Spleen (tissue), 7 donors: ENCODE measurements around the gene MAPK11.

Experiments
- POLR2A ChIP-seq, 3 donors: fragments of 450-650 bp; IDR thresholded peaks; one replicate each; pipeline ENCODE4 v1.5.1; 2017; ENCODE audit warnings: antibody characterized with exemption in 3 of 3, mild to moderate bottlenecking in 1 of 3
- POLR2AphosphoS5 ChIP-seq, 3 donors: sonication (generic); formaldehyde crosslinking; IDR thresholded peaks; one replicate each; pipeline ENCODE4 v1.5.1; 2017; ENCODE audit warnings: antibody characterized with exemption in 3 of 3
- TF ChIP-seq, protein P1 (sequence below), 11 experiments: fragments of 200-600 bp in 7 of 11; fragments of 450-650 bp in 4 of 11; sonication (generic) in 4 of 11; IDR thresholded peaks in 8 of 11; conservative IDR thresholded peaks in 3 of 11; 1 replicate in 7 of 11; 2 replicates in 4 of 11; pipeline versions ENCODE4 v1.4.0 to v1.8.0; 2016 to 2021; ENCODE audit warnings: antibody characterized with exemption in 11 of 11, inconsistent platforms in 4 of 11, mild to moderate bottlenecking in 1 of 11
- donor health status: DM: no; HTN: no; CAD: no; lungs with moderate emphysema.
- donor health status: DM: no; HTN: no; CAD: no.
- donor health status: DM: no; HTN: no; CAD: no.

DNA sequence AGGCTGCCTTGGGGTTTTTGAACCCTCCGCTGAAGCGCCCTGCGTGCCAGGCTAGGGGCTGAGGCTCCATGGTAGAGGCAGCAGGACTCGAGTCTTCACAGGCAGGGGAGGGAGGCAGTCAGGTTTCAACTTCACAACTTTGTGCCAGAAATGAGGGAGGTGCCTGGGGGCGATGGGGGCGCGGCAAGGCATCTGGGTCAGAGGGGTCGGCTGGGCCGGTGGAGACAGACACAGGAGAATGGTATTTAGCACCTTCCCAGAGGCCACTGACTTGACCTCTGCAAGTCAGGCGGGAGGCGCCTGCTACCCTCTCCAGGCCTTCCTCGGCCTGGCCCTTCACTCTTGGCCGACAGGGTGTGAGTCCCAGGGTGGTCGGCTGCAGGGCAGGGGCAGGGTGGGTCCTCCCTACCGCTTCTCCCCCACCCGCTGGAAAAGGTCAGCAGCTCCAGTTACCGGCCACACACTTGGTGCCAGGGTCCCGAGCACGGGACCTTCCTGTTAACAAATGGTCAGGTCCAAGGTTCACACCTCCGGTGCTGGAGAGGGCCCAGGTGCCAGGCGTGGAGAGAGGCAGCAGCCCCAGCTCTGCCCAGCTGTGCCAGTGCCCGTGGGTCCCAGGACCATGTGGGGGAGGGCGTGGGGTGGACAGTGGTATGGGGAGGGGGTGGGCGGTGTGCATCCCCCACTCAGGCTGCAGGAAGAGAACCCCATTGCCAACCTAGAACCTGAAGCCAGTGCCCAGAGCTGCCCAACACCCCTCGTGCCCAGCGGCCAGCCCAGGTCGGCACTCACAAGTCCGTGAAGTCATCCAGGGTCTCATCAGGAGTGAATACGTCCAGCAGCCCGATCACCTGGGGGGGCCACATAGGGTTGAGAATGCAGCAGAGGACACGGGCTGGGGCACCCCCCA is 12.5 kb downstream of the MAPK11 start:
- TF ChIP-seq POLR2A (IDR thresholded peaks at IDR 0.05) = no peak
- TF ChIP-seq, protein P1, sequence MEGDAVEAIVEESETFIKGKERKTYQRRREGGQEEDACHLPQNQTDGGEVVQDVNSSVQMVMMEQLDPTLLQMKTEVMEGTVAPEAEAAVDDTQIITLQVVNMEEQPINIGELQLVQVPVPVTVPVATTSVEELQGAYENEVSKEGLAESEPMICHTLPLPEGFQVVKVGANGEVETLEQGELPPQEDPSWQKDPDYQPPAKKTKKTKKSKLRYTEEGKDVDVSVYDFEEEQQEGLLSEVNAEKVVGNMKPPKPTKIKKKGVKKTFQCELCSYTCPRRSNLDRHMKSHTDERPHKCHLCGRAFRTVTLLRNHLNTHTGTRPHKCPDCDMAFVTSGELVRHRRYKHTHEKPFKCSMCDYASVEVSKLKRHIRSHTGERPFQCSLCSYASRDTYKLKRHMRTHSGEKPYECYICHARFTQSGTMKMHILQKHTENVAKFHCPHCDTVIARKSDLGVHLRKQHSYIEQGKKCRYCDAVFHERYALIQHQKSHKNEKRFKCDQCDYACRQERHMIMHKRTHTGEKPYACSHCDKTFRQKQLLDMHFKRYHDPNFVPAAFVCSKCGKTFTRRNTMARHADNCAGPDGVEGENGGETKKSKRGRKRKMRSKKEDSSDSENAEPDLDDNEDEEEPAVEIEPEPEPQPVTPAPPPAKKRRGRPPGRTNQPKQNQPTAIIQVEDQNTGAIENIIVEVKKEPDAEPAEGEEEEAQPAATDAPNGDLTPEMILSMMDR (IDR thresholded peaks at IDR 0.05 in 8 of 11, conservative IDR thresholded peaks at IDR 0.05 in 3 of 11) = no peak
- TF ChIP-seq POLR2AphosphoS5 (IDR thresholded peaks at IDR 0.05) = no peak
